HG03045 (cell line): Measurements from ENCODE around the gene UPF3A.

Source experiments
- ATAC-seq: cut with Tn5 transposase; IDR thresholded peaks from one replicate; pipeline ENCODE4 v1.9.1; 2021; ENCODE audit warnings: mild to moderate bottlenecking, moderate library complexity; ENCODE audit not compliant: unreplicated experiment

UPF3A gene

DNA sequence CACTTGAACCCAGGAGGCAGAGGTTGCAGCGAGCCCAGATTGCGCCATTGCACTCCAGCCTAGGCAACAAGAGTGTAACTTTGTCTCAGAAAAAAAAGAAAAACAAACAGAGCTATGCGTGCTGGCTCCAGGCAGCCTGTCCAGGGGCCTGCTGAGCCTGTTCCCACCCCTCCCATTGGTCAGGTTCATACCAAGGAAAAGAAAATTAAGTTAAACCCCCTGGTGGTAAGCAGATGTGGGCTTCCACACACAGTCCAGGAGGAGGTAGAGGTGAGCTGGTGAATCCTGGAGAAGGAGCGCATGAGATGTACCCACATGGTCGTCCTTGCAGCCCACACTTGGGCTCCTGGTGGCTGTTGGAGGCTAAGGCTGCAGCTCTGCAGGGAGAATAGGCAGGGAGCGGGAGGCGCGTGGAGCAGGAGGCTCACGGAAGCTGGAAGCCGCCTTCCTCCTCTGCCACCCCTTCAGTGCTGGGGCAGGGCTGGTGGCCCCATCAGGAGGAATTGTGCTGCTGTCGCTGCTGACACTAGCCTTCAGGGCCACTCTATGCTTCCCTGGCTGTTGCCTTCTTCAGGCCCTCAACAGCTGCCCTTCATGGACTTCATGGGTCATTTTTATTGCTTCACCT lies 22.4 kb downstream of the UPF3A start:
- no peak for ATAC-seq

DNA sequence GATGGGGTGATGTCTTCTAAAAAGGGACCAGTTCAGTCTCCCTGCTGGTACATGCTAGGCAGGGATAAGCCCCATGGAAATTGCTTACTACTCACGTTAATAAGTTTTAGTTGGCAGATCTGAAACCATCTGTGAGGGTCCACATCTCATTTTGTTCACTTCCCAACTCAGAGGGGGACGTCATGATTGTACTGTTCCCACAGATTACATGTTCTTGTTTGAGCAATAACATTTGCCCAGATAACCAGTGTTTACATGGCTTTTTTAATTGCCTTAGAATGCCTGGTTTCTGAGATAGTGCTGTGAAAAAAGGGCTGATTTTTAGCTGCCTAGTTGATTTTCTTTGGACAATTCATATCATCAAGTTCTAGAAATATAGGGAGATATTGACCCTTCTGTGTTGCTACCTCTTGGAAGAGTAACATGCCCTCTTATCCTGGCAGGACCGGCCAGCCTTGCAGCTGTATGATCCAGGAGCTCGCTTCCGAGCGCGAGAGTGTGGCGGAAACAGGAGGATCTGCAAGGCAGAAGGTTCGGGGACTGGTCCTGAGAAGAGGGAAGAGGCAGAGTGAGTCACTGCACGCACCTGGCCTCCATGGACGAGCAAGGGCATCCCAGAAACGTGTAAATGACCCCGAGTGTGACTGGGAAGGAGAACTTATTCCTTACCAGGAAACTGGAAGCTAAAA lies 23.1 kb downstream of the UPF3A start:
- no peak for ATAC-seq

- no peak for ATAC-seq
Measured at GRCh38 chr13:114309086-114309485, 27.7 kb downstream of the UPF3A start.

- ATAC-seq, result no peak
Measured at GRCh38 chr13:114309806-114310410, 28.5 kb downstream of the UPF3A start.

GRCh38 chr13:114310956-114311355 lies 29.6 kb downstream of the UPF3A start:
- no peak for ATAC-seq

DNA sequence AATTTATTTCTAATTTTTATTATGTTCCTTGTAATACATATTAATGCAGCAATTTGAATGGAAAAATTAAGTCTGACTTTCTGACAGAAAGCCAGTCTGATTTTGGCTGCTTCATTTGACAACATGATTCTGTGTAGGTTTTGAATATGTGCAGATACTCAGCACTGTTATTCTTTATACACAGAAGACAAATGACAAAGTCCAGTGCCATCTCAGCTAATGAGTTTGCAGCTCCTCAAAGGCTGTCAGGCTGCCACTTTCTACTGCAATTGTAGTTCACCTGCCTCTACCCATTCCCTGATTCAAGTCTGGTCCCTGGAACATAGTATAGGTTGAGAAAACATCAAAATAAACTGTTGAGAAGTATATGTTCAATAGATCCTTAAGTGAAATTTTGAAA lies 30.0 kb downstream of the UPF3A start:
- ATAC-seq, result no peak

- no peak for ATAC-seq
Measured at GRCh38 chr13:114311908-114312307, 30.5 kb downstream of the UPF3A start.

- no peak for ATAC-seq
Measured at GRCh38 chr13:114313061-114313860, 31.9 kb downstream of the UPF3A start.

DNA sequence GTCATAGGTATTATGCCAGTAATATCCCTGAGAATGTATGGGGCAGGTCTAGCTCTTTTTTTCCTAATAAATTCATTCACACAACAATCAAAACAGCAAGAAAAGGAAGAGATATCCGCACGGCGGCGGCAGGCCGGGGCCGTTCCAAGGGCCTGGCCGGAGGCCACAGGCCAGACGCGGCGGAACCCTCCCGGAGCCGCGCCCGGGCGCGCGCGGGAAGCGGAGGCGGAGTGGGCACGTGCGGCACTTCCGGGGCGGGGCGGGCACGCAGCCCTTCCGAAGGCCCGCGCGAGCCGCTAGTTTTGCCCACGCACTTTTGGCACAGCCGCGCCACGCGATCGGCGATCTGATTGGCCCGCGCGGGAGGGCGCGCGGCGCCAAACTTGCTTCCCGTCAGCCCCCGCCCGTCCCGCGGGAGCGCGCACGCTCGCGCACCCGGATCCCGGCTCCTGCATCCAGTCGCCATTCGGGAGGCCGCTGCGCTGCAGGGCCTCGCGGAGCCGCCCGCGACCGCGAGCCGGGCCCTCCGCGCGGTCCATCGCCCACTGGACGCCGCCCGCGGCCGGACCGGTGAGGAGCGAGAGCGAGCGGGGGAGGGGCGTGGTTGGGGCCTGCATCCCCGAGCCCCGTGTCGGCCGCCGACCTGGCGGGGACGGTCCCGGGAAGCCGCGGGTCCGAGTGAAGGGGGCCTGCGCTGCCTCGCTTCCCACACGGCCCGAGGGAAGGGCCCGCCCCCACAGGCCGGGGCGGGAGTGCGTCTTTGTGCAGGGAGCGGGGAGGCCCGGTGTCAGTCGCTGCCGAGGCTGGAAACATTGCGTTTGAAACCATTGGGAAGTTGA lies 32.9 kb downstream of the UPF3A start, which contains the start of gene CHAMP1:
TSS of gene CHAMP1 (plus strand) at position 430 of the 839 bp plus-strand sequence. CDS start 9,340 bp downstream, outside the sequence.
- peak; percentile 88 for ATAC-seq

GRCh38 chr13:114315074-114315785 lies 33.8 kb downstream of the UPF3A start:
- ATAC-seq, result no peak

GRCh38 chr13:114318624-114319023 lies 37.2 kb downstream of the UPF3A start:
- no peak for ATAC-seq

DNA sequence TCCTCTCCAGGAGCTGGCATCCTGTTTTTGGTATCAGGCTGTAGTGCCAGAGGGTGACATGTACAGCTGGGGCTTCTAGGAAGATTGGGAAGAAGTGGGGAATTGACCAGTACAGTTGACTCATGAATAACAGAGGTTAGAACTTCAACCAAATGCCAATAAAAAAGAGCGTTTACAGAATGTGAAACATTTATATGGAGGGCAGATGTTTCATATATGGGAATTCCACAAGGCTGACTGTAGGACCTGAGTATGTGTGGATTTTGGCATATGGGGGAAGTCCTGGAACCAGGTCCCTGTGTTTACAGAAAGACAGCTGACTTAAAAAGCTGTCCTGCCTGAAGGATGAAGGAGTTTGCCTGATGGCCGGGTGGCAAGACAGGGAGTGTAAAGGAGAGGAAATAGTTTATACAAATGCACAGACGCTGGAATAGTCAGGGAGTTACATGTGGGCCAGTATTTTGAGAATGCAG lies 38.1 kb downstream of the UPF3A start:
- no peak for ATAC-seq

GRCh38 chr13:114320065-114320464 lies 38.7 kb downstream of the UPF3A start:
- no peak for ATAC-seq

DNA sequence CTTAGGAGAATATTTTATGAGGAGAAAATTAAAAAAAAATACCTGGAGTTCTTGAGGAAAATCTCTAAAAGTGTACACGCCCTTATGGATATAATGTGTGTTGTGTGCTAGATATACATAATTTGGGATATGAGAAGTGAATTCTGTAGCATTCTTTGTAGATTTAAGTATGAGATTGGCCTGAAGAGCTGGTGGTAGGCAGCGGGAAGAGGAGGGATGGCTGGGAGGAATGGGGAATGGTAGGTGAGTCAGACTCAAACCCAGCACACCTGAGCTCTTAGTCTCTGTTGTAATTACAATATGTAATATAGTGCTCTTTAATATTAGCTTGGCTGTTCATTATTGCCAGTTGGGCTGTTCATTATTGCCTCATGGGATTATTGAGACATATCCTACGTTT lies 39.9 kb downstream of the UPF3A start:
- ATAC-seq, result no peak

GRCh38 chr13:114323349-114323748 lies 41.9 kb downstream of the UPF3A start:
- ATAC-seq, result no peak

DNA sequence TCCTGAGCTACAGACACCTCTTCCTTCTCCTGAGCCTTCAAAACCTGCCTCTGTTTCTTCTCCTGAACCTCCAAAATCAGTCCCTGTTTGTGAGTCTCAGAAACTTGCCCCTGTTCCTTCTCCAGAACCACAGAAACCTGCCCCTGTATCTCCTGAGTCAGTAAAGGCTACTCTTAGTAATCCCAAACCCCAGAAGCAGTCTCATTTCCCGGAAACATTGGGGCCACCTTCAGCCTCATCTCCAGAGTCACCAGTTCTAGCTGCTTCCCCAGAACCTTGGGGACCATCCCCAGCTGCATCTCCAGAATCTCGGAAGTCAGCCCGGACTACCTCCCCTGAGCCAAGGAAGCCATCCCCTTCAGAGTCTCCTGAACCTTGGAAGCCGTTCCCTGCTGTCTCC lies 42.9 kb downstream of the UPF3A start:
- ATAC-seq, result no peak

DNA sequence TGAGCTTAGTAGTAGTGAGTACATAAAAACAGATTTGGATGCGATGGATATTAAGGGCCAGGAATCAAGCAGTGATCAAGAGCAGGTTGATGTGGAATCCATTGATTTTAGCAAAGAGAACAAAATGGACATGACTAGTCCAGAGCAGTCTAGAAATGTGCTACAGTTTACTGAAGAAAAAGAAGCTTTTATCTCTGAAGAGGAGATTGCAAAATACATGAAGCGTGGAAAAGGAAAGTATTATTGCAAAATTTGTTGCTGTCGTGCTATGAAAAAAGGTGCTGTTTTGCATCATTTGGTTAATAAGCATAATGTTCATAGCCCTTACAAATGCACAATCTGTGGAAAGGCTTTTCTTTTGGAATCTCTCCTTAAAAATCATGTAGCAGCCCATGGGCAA lies 44.3 kb downstream of the UPF3A start:
- no peak for ATAC-seq

- ATAC-seq, result no peak
Measured at GRCh38 chr13:114328034-114328433, 46.6 kb downstream of the UPF3A start.

DNA sequence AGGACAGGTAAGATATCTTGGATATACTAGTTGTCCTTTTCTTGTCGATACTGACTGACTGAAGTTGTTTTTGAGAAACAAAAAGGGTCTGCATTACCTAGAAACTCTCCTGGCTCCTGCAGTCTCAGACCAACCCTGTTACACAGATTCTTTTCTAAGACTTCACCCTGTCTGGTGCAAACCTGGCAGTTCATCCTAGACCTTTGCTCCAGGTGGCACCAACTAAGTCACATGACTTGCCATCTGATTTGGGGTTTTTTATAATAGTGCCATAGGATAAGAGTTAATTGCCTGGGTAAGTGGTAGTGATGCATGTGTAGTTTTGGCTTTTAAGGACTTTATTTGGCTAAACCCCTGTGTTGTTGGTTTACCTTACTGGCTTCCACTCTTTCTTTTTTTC lies 47.2 kb downstream of the UPF3A start:
- no peak for ATAC-seq

DNA sequence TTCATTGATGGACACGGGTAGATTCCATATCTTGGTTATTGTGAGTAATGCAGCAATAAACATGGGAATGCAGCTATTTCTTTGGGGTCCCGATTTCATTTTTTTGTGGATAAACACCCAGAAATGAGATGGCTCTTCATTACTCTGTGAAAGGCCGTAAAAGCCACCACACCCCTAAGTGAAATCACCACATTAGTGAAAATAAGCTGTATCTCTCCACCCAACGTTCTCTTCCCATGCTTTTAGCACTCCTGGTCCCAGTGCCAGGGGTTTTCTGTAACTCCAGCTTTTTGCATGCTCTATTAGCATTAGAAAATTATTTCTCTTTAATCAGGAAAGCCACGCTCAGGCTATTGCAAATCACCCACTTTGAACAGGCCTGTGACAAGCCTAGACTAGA lies 48.7 kb downstream of the UPF3A start:
- ATAC-seq, result no peak
